Measurements from ENCODE around the gene NMT2. TPM values are rescaled to one million over a fixed set of nuclear protein-coding genes. Genes with fewer than 3 reads are reported as not detected.

The NMT2 gene
- polyA plus RNA-seq, 1 experiment, result 38.2 TPM

DNA sequence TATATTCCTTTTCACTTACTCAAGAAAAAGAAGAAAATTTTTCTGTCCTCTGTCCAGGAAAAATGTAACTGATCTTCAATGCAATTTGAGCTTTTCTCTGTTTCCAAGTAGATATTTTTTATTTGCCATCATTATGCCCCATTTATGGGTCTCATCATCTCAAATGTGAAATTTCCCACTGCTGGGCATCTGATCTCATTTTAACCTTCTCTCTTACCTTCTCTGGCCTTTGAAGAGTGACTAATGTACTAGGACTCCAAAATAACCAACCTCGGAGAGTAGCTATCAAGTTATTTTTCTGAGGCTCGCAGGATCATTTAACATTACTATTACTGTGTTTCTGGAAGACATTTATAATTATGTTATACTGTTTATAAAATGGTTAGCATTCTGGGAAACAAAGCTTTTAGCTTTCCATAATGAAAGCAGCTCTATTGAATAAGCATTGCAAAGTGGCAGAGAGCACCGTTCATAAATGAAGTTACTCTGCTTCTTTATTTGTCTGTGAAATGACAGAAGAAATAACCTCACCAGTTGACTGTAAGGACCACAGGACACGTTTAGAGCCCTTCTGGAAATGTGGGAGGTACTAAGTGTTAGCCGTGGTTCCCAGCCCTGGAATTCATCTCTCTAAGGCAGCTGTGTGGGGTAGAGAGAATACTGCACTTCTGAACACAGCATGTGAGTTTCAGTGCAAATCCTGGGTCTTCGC lies 33.3 kb upstream of the NMT2 start:
- POLR2A ChIA-PET, result interaction anchor here (1.1 kb wide), 1 partner anchor 33 kb away, joined by 4 read pairs; the partner anchor contains the start of gene NMT2

DNA sequence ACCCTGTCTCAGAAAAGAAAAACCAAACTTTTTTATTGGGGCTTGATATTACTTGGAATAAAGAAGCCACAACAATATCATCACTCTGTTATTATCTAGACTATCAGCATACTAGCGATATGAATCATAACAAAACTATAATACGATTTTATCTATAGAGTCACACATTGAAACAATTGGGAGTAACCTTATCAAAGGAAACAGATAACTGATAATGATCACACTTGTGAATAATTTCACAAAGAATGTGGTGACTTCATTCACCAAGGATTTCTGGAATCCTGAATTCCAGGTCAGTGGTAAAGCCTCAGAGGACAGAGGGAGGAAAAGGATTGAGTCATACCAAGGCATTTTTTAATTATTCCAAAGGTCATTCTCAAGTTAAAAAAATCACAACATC lies 32.1 kb upstream of the NMT2 start:
- ChIA-PET POLR2A (no interaction called here), CTCF (no interaction called here)
- no peak for DNase-seq (ENCODE audit: low read depth, low spot score)
- TF ChIP-seq, protein P1, sequence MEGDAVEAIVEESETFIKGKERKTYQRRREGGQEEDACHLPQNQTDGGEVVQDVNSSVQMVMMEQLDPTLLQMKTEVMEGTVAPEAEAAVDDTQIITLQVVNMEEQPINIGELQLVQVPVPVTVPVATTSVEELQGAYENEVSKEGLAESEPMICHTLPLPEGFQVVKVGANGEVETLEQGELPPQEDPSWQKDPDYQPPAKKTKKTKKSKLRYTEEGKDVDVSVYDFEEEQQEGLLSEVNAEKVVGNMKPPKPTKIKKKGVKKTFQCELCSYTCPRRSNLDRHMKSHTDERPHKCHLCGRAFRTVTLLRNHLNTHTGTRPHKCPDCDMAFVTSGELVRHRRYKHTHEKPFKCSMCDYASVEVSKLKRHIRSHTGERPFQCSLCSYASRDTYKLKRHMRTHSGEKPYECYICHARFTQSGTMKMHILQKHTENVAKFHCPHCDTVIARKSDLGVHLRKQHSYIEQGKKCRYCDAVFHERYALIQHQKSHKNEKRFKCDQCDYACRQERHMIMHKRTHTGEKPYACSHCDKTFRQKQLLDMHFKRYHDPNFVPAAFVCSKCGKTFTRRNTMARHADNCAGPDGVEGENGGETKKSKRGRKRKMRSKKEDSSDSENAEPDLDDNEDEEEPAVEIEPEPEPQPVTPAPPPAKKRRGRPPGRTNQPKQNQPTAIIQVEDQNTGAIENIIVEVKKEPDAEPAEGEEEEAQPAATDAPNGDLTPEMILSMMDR (IDR thresholded peaks at IDR 0.05; ENCODE audit: low read depth, low read length), result no peak
- peak overlapping the region; percentile 84 for H3K27ac ChIP-seq (ENCODE audit: low read depth, low read length)
- H3K4me3 ChIP-seq (ENCODE audit: low read depth, low read length), result no peak overlapping the region
- H3K27me3 ChIP-seq (ENCODE audit: control insufficient read depth, insufficient read depth, low read length), result no peaks in the 10 kb centered on the region
- H3K9me3 ChIP-seq (ENCODE audit: control insufficient read depth, insufficient read depth, low read length), result no peaks in the 10 kb centered on the region

More for the DNA sequence above, 33.3 kb upstream of the NMT2 start:
- no peaks in the 10 kb centered on the region for H3K9me3 ChIP-seq (ENCODE audit: control insufficient read depth, insufficient read depth, low read length)
- H3K4me3 ChIP-seq (ENCODE audit: low read depth, low read length), result peak overlapping the region; percentile 0; the same call in 1 of the 2 replicates
- no peaks in the 10 kb centered on the region for H3K27me3 ChIP-seq (ENCODE audit: control insufficient read depth, insufficient read depth, low read length)
- CTCF ChIA-PET, result interaction anchor here (0.6 to 1.8 kb wide), 6 partner anchors 9 to 1090 kb away, joined by 3 to 11 read pairs (median 4); partner anchors contain the start of genes FAM171A1 and NMT2
- DNase-seq (ENCODE audit: low read depth, low spot score), result no peak
- peak overlapping the region; percentile 91 for H3K27ac ChIP-seq (ENCODE audit: low read depth, low read length)
- TF ChIP-seq, protein P1 (IDR thresholded peaks at IDR 0.05; ENCODE audit: low read depth, low read length), result no peak

DNA sequence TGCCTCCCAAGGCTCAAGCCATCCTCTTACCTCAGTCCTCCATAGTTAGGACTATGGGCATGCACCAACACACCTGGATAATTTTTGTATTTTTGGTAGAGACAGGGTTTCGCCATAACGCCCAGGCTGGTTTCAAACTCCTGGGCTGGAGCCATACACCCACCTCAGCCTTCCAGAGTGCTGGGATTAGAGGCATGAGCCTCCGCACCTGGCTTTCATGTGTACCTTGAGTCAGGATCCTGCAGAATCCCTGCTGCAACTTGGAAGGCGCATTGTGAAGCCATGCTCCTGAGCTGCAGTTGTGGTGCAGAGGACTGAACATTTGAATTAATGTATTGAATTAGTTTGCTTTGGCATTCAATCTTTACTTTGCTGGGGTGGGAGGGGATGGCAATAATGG lies 29.4 kb upstream of the NMT2 start:
- DNase-seq (ENCODE audit: low read depth, low spot score), result no peak
- Histone ChIP-seq H3K9me3 (ENCODE audit: control insufficient read depth, insufficient read depth, low read length) (0 out of 2 replicates have a peak, but pooled peaks cover 3% of the 10 kb centered on the region), H3K27me3 (ENCODE audit: control insufficient read depth, insufficient read depth, low read length) (no peaks in the 10 kb centered on the region), H3K27ac (ENCODE audit: low read depth, low read length) (peak overlapping the region; percentile 61), H3K4me3 (ENCODE audit: low read depth, low read length) (no peak overlapping the region)
- POLR2A ChIA-PET, result no interaction called here
- CTCF ChIA-PET, result no interaction called here
- TF ChIP-seq, protein P1 (IDR thresholded peaks at IDR 0.05; ENCODE audit: low read depth, low read length), result no peak

DNA sequence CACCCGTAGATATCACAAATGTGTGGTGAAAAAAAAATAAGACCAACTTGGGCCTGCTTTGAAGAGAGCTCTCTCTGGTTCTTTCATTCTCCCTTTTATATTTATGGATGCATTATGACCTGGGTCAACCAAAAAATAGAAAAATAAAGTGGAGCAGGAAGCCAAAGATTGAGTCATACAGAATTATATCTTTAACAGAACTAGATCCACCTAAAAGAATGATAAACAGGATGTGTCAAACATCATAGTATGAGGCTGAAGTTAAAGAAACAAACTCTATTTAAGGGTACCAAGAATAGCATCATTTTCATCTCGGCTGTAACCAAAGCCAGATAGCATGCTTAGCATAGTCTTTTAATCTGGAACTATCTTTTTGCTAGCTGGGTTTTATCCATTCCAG lies 28.8 kb upstream of the NMT2 start:
- no peak overlapping the region for H3K4me3 ChIP-seq (ENCODE audit: low read depth, low read length)
- ChIA-PET POLR2A (interaction anchor here (0.7 to 0.9 kb wide), 2 partner anchors 51 to 1319 kb away, joined by 3 to 4 read pairs; no protein-coding TSS in a partner anchor), CTCF (interaction anchor here (1.3 kb wide), 1 partner anchor 30 kb away, joined by 3 read pairs; no protein-coding TSS in a partner anchor)
- no peak for DNase-seq (ENCODE audit: low read depth, low spot score)
- H3K27me3 ChIP-seq (ENCODE audit: control insufficient read depth, insufficient read depth, low read length), result no peaks in the 10 kb centered on the region
- peak overlapping the region; percentile 58 for H3K27ac ChIP-seq (ENCODE audit: low read depth, low read length)
- TF ChIP-seq, protein P1 (IDR thresholded peaks at IDR 0.05; ENCODE audit: low read depth, low read length), result no peak
- H3K9me3 ChIP-seq (ENCODE audit: control insufficient read depth, insufficient read depth, low read length), result 0 out of 2 replicates have a peak, but pooled peaks cover 3% of the 10 kb centered on the region
